ENCODE results near the gene RNF38. TPM values are rescaled to one million over a fixed set of nuclear protein-coding genes. Genes with fewer than 3 reads are reported as not detected.
"Not testable (repeated sequence)": the region's sequence is repeated elsewhere in the genome, so short reads cannot be mapped to it uniquely, and the experiment has no call there.

RNF38 gene
- total RNA-seq, 4 donors from 2014 or later, result 25.5 to 55.5 (median 32.0) TPM

- 84 to 86% methylated on average over 2 of the region's 2 CpGs for WGBS, 2 donors
- Histone ChIP-seq H3K4me3 (no peak overlapping the region), H3K9me3 (no peaks in the 10 kb centered on the region), H3K4me1 (peaks cover 0 to 13% (median 0%) of the 10 kb centered on the region in 4 donors), H3K27me3 (no peaks in the 10 kb centered on the region), H3K36me3 (peaks cover 0 to 10% (median 0%) of the 10 kb centered on the region in 3 donors), H3K27ac (no peak overlapping the region)
- TF ChIP-seq CTCF (IDR thresholded peaks at IDR 0.05) (no peak), POLR2A (IDR thresholded peaks at IDR 0.05) (no peak), EP300 (IDR thresholded peaks at IDR 0.05) (no peak)
- DNase-seq (ENCODE audit: low spot score in 2 of 2), result no peak
Observed at GRCh38 chr9:36297798-36298197, 102.3 kb downstream of the RNF38 start.

GRCh38 chr9:36294996-36295395, 105.1 kb downstream of the RNF38 start:
- H3K4me3 ChIP-seq, H3K27me3 ChIP-seq: not testable (repeated sequence)
- WGBS, 2 donors, result 95% methylated on average over 3 of the region's 3 CpGs

GRCh38 chr9:36293918-36294317, 106.2 kb downstream of the RNF38 start:
- Histone ChIP-seq H3K27me3 (no peaks in the 10 kb centered on the region), H3K36me3 (peaks cover 0 to 10% (median 0%) of the 10 kb centered on the region in 3 donors), H3K27ac (no peak overlapping the region), H3K4me3 (no peak overlapping the region), H3K9me3 (no peaks in the 10 kb centered on the region), H3K4me1 (peaks cover 0 to 13% (median 0%) of the 10 kb centered on the region in 4 donors)
- TF ChIP-seq EP300 (IDR thresholded peaks at IDR 0.05) (no peak), CTCF (IDR thresholded peaks at IDR 0.05) (no peak), POLR2A (IDR thresholded peaks at IDR 0.05) (no peak)
- WGBS, 2 donors, result 74 to 78% methylated on average over 5 of the region's 5 CpGs
- no peak for DNase-seq (ENCODE audit: low spot score in 2 of 2)

More at GRCh38 chr9:36294996-36295395, 105.1 kb downstream of the RNF38 start:
- Histone ChIP-seq H3K4me1 (peaks cover 0 to 13% (median 0%) of the 10 kb centered on the region in 4 donors), H3K36me3 (peaks cover 0 to 10% (median 0%) of the 10 kb centered on the region in 3 donors)
- not testable (repeated sequence) for H3K9me3 ChIP-seq; DNase-seq (ENCODE audit: low spot score in 2 of 2); H3K27ac ChIP-seq

- WGBS, 2 donors, result 92 to 94% methylated on average over 7 of the region's 7 CpGs
- Histone ChIP-seq H3K4me1 (peaks cover 0 to 13% (median 0%) of the 10 kb centered on the region in 4 donors), H3K27ac (no peak overlapping the region), H3K36me3 (peaks cover 0 to 10% (median 0%) of the 10 kb centered on the region in 3 donors), H3K4me3 (no peak overlapping the region), H3K9me3 (no peaks in the 10 kb centered on the region), H3K27me3 (no peaks in the 10 kb centered on the region)
- no peak for DNase-seq (ENCODE audit: low spot score in 2 of 2)
- TF ChIP-seq POLR2A (IDR thresholded peaks at IDR 0.05) (no peak), CTCF (IDR thresholded peaks at IDR 0.05) (no peak), EP300 (IDR thresholded peaks at IDR 0.05) (no peak)
Observed at GRCh38 chr9:36293171-36293570, 106.9 kb downstream of the RNF38 start.

- Histone ChIP-seq H3K4me3 (no peak overlapping the region), H3K4me1 (peaks cover 0 to 13% (median 0%) of the 10 kb centered on the region in 4 donors), H3K36me3 (peaks cover 0 to 10% (median 0%) of the 10 kb centered on the region in 3 donors), H3K27me3 (no peaks in the 10 kb centered on the region), H3K27ac (no peak overlapping the region), H3K9me3 (no peaks in the 10 kb centered on the region)
- DNase-seq (ENCODE audit: low spot score in 2 of 2), result no peak
- no peak for TF ChIP-seq CTCF (IDR thresholded peaks at IDR 0.05)
- no peak for TF ChIP-seq POLR2A (IDR thresholded peaks at IDR 0.05)
- no peak for TF ChIP-seq EP300 (IDR thresholded peaks at IDR 0.05)
- WGBS, 2 donors, result 74 to 79% methylated on average over 12 of the region's 12 CpGs
Observed at GRCh38 chr9:36292641-36293040, 107.4 kb downstream of the RNF38 start.

GRCh38 chr9:36290996-36291395, 109.1 kb downstream of the RNF38 start:
- DNase-seq (ENCODE audit: low spot score in 2 of 2), result no peak
- Histone ChIP-seq H3K4me1 (no peaks in the 10 kb centered on the region), H3K27ac (no peak overlapping the region), H3K36me3 (peaks cover 0 to 10% (median 0%) of the 10 kb centered on the region in 3 donors), H3K4me3 (no peak overlapping the region), H3K9me3 (no peaks in the 10 kb centered on the region), H3K27me3 (no peaks in the 10 kb centered on the region)
- WGBS, 2 donors, result 78 to 83% methylated on average over 3 of the region's 3 CpGs
- TF ChIP-seq EP300 (IDR thresholded peaks at IDR 0.05) (no peak), CTCF (IDR thresholded peaks at IDR 0.05) (no peak), POLR2A (IDR thresholded peaks at IDR 0.05) (no peak)
